ENCODE data around the gene ADAMTSL5. TPM values are rescaled to one million over a fixed set of nuclear protein-coding genes. Genes with fewer than 3 reads are reported as not detected.

ADAMTSL5 gene
- polyA plus RNA-seq, 3 donors: 0.09 TPM; not detected in 2

- no peaks in the 10 kb centered on the region for H4K20me1 ChIP-seq (ENCODE audit: insufficient read depth, low read length)
- WGBS (ENCODE audit: insufficient coverage): 73% methylated on average over 5 of the region's 11 CpGs
- H3K27me3 ChIP-seq (ENCODE audit: control insufficient read depth in 2 of 2, insufficient read depth in 2 of 2, low read length in 2 of 2): peaks cover 2 to 52% of the 10 kb centered on the region in 2 donors
- H3K36me3 Mint-ChIP-seq: peaks cover 1 to 2% of the 10 kb centered on the region in 2 donors
- H3K4me3 Mint-ChIP-seq: peak overlapping the region in 1 of 2 donors; percentile 64
- H3K27ac ChIP-seq (ENCODE audit: low read depth in 1 of 2, low read length in 2 of 2): no peak overlapping the region
- peak overlapping the region in 1 of 7 donors; percentile 32 for H3K27ac Mint-ChIP-seq
- H3K79me2 ChIP-seq (ENCODE audit: insufficient read depth, low read length): no peaks in the 10 kb centered on the region
- peaks cover 14 to 31% of the 10 kb centered on the region in 2 donors for H3K9me3 ChIP-seq (replicated peaks in 1 of 2; ENCODE audit: control insufficient read depth in 1 of 2, insufficient read depth in 1 of 2, low read length in 2 of 2)
- H3K4me2 ChIP-seq (replicated peaks; ENCODE audit: extremely low read depth, low read length, poor library complexity, severe bottlenecking): no peak overlapping the region
- peaks cover 14% of the 10 kb centered on the region for H3K4me1 Mint-ChIP-seq
- no peaks in the 10 kb centered on the region for H3K36me3 ChIP-seq (replicated peaks in 1 of 2; ENCODE audit: control insufficient read depth in 1 of 2, insufficient read depth in 2 of 2, low read length in 2 of 2)
- DNase-seq: no peak
- no peak for TF ChIP-seq CTCF (IDR thresholded peaks at IDR 0.05)
- no peak overlapping the region for H3K9ac ChIP-seq (ENCODE audit: insufficient read depth, low read length, poor library complexity, severe bottlenecking)
- no peak overlapping the region for H3K4me3 ChIP-seq (replicated peaks in 1 of 3; ENCODE audit: low read depth in 2 of 3, low read length in 3 of 3)
- peaks cover 12 to 25% of the 10 kb centered on the region in 2 donors for H3K4me1 ChIP-seq (ENCODE audit: control insufficient read depth in 1 of 2, insufficient read depth in 2 of 2, low read length in 2 of 2)
- intact Hi-C loops (cut with micrococcal nuclease): loop anchor here in 1 of 2 donors (10.0 kb wide), 1 partner anchor 65 kb away; no protein-coding TSS in a partner anchor
- H3K9me3 Mint-ChIP-seq: peaks cover 15 to 46% (median 36%) of the 10 kb centered on the region in 7 donors
- H3K27me3 Mint-ChIP-seq (ENCODE audit: low read depth in 3 of 3): peaks cover 41 to 78% (median 66%) of the 10 kb centered on the region in 3 donors
- no peak overlapping the region for H2AFZ ChIP-seq (ENCODE audit: insufficient read depth, low read depth, low read length, poor library complexity, severe bottlenecking)
These were observed 3.0 kb downstream of the ADAMTSL5 start for GRCh38 chr19:1509602-1510441.

GRCh38 chr19:1508507-1508856, 4.3 kb downstream of the ADAMTSL5 start:
- DNase-seq: no peak
- peaks cover 12 to 23% of the 10 kb centered on the region in 2 donors for H3K4me1 ChIP-seq (ENCODE audit: control insufficient read depth in 1 of 2, insufficient read depth in 2 of 2, low read length in 2 of 2)
- H3K36me3 ChIP-seq (replicated peaks in 1 of 2; ENCODE audit: control insufficient read depth in 1 of 2, insufficient read depth in 2 of 2, low read length in 2 of 2): no peaks in the 10 kb centered on the region
- intact Hi-C loops (cut with micrococcal nuclease): no loop called here
- H3K27me3 ChIP-seq (ENCODE audit: control insufficient read depth in 2 of 2, insufficient read depth in 2 of 2, low read length in 2 of 2): peaks cover 2 to 51% of the 10 kb centered on the region in 2 donors
- H3K4me3 Mint-ChIP-seq: peak overlapping the region in 1 of 2 donors; percentile 36
- peaks cover 14 to 31% of the 10 kb centered on the region in 2 donors for H3K9me3 ChIP-seq (replicated peaks in 1 of 2; ENCODE audit: control insufficient read depth in 1 of 2, insufficient read depth in 1 of 2, low read length in 2 of 2)
- peaks cover 14% of the 10 kb centered on the region for H3K4me1 Mint-ChIP-seq
- H3K4me2 ChIP-seq (replicated peaks; ENCODE audit: extremely low read depth, low read length, poor library complexity, severe bottlenecking): peak overlapping the region; percentile 65
- TF ChIP-seq CTCF (IDR thresholded peaks at IDR 0.05): no peak
- no peak overlapping the region for H3K27ac Mint-ChIP-seq
- peaks cover 46 to 78% (median 66%) of the 10 kb centered on the region in 3 donors for H3K27me3 Mint-ChIP-seq (ENCODE audit: low read depth in 3 of 3)
- no peak overlapping the region for H3K9ac ChIP-seq (ENCODE audit: insufficient read depth, low read length, poor library complexity, severe bottlenecking)
- WGBS (ENCODE audit: insufficient coverage): 34% methylated on average over 10 of the region's 12 CpGs
- no peaks in the 10 kb centered on the region for H3K79me2 ChIP-seq (ENCODE audit: insufficient read depth, low read length)
- H3K9me3 Mint-ChIP-seq: peaks cover 15 to 50% (median 34%) of the 10 kb centered on the region in 7 donors
- no peak overlapping the region for H3K4me3 ChIP-seq (replicated peaks in 1 of 3; ENCODE audit: low read depth in 2 of 3, low read length in 3 of 3)
- H3K36me3 Mint-ChIP-seq: peaks cover 1 to 2% of the 10 kb centered on the region in 2 donors
- H4K20me1 ChIP-seq (ENCODE audit: insufficient read depth, low read length): no peaks in the 10 kb centered on the region
- H3K27ac ChIP-seq (ENCODE audit: low read depth in 1 of 2, low read length in 2 of 2): no peak overlapping the region
- no peak overlapping the region for H2AFZ ChIP-seq (ENCODE audit: insufficient read depth, low read depth, low read length, poor library complexity, severe bottlenecking)

Measured in CD14-positive monocyte (primary cell).